Endodermal cell (in vitro differentiated cells): Measurements from ENCODE around the gene PBLD. TPM values are rescaled to one million over a fixed set of nuclear protein-coding genes. Genes with fewer than 3 reads are reported as not detected.
"Not testable (repeated sequence)": the region's sequence is repeated elsewhere in the genome, so short reads cannot be mapped to it uniquely, and the experiment has no call there.

Source experiments
- DNase-seq: peaks from one replicate; pipeline ENCODE4 v3.0.0-alpha.2; 2017
- H3K27ac ChIP-seq: 2 replicates; pipeline ENCODE4 v1.5.1; 2013; ENCODE audit warnings: mild to moderate bottlenecking, low read depth, low read length, moderate library complexity
- H3K27me3 ChIP-seq: 2 replicates; pipeline ENCODE4 v1.6.1; 2013; ENCODE audit warnings: mild to moderate bottlenecking, low read length, moderate library complexity; ENCODE audit not compliant: insufficient read depth, control insufficient read depth, poor library complexity, severe bottlenecking
- H3K36me3 ChIP-seq: 2 replicates; pipeline ENCODE4 v1.7.0; 2013; ENCODE audit warnings: mild to moderate bottlenecking, low read length, moderate library complexity; ENCODE audit not compliant: control insufficient read depth, insufficient read depth
- H3K4me1 ChIP-seq: one replicate; pipeline ENCODE4 v1.7.0; 2013; ENCODE audit warnings: low read length; ENCODE audit not compliant: control insufficient read depth, insufficient read depth
- H3K4me3 ChIP-seq: 2 replicates; pipeline ENCODE4 v1.5.1; 2013; ENCODE audit warnings: mild to moderate bottlenecking, low read length, moderate library complexity
- H3K9ac ChIP-seq: 2 replicates; pipeline ENCODE4 v1.6.1; 2013; ENCODE audit warnings: mild to moderate bottlenecking, low read length, moderate library complexity; ENCODE audit not compliant: poor library complexity, severe bottlenecking; ENCODE audit errors: extremely low read depth
- H3K9me3 ChIP-seq: 2 replicates; pipeline ENCODE4 v1.6.1; 2013; ENCODE audit warnings: mild to moderate bottlenecking, low read length, moderate library complexity; ENCODE audit not compliant: control insufficient read depth
- H3K27ac Mint-ChIP-seq: 2 replicates; pipeline ENCODE4 v1.8.0; 2020; ENCODE audit warnings: mixed read lengths
- H3K27me3 Mint-ChIP-seq: 2 replicates; pipeline ENCODE4 v1.8.0; 2021; ENCODE audit warnings: mild to moderate bottlenecking, mixed read lengths; ENCODE audit not compliant: insufficient read depth
- H3K36me3 Mint-ChIP-seq: 2 replicates; pipeline ENCODE4 v1.8.0; 2020; ENCODE audit warnings: low read depth, mixed read lengths
- H3K4me1 Mint-ChIP-seq: 2 replicates; pipeline ENCODE4 v1.8.0; 2020; ENCODE audit warnings: mixed read lengths
- H3K4me3 Mint-ChIP-seq: 2 replicates; pipeline ENCODE4 v1.8.0; 2020; ENCODE audit warnings: mild to moderate bottlenecking, moderate library complexity, mixed read lengths
- H3K9me3 Mint-ChIP-seq: 2 replicates; pipeline ENCODE4 v1.8.0; 2020; ENCODE audit warnings: mild to moderate bottlenecking, mixed read lengths
- CTCF ChIP-seq: fragments of 200-600 bp; sonication (generic); conservative IDR thresholded peaks from 2 replicates; pipeline ENCODE4 v1.5.0; 2021; ENCODE audit warnings: antibody characterized with exemption, mild to moderate bottlenecking
- WGBS, 2 experiments: methylation state at CpG; one replicate each; pipeline versions ENCODE4 v1.1.5 to v1.1.7; 2013; ENCODE audit warnings: missing lambda C conversion rate in 2 of 2, mixed read lengths in 1 of 2; ENCODE audit not compliant: insufficient coverage in 1 of 2, insufficient read length in 1 of 2; 5-methylcytosine and 5-hydroxymethylcytosine counted together
- total RNA-seq, 2 donors: library from RNA; stranded (reverse); fragmentation: NEBNext Ultra II Directional in 1 of 2; extraction: Animal tissue kit (Norgen Biotek cat#: 25700) in 1 of 2; gene quantifications; 2 replicates in 1 of 2; 3 replicates in 1 of 2; pipeline ENCODE4 v1.2.1, GENCODE V29; 2021

Gene PBLD
- total RNA-seq, 2 donors from 2014 or later, result 5.0 to 5.3 TPM

- H3K27me3 ChIP-seq, result no peaks in the 10 kb centered on the region
- Mint-ChIP-seq H3K4me1 (no peaks in the 10 kb centered on the region), H3K27ac (no peak overlapping the region)
Measured at GRCh38 chr10:68315582-68315981, 17.1 kb downstream of the PBLD start.

GRCh38 chr10:68314930-68315329 lies 17.8 kb downstream of the PBLD start:
- H3K9me3 ChIP-seq, result peaks cover 20% of the 10 kb centered on the region
- H3K36me3 ChIP-seq, H3K4me1 ChIP-seq, H3K36me3 Mint-ChIP-seq, H3K27ac Mint-ChIP-seq, H3K27ac ChIP-seq, H3K4me3 ChIP-seq, H3K27me3 Mint-ChIP-seq, H3K9ac ChIP-seq, H3K27me3 ChIP-seq, DNase-seq, H3K4me3 Mint-ChIP-seq, H3K4me1 Mint-ChIP-seq: not testable (repeated sequence)
- peaks cover 21% of the 10 kb centered on the region for H3K9me3 Mint-ChIP-seq
- whole genome bisulfite sequencing, 2 experiments, result 80 to 94% methylated on average over 1 to 6 of the region's 6 CpGs

More at GRCh38 chr10:68315582-68315981, 17.1 kb downstream of the PBLD start:
- Histone ChIP-seq H3K9ac (no peak overlapping the region), H3K4me1 (no peaks in the 10 kb centered on the region), H3K27ac (no peak overlapping the region), H3K36me3 (no peaks in the 10 kb centered on the region), H3K9me3 (peaks cover 20% of the 10 kb centered on the region), H3K4me3 (no peak overlapping the region)
- H3K4me3 Mint-ChIP-seq, result no peak overlapping the region
- DNase-seq, result no peak
- H3K27me3 Mint-ChIP-seq, result no peaks in the 10 kb centered on the region
- WGBS, 2 experiments, result 100% methylated on average over 1 of the region's 1 CpG; no CpG with 5 or more reads in 1 of the 2 experiments
- TF ChIP-seq CTCF, result no peak
- H3K36me3 Mint-ChIP-seq, result peaks cover 2% of the 10 kb centered on the region
- H3K9me3 Mint-ChIP-seq, result peaks cover 21% of the 10 kb centered on the region

GRCh38 chr10:68310531-68310930 lies 22.2 kb downstream of the PBLD start:
- Histone ChIP-seq H3K9me3 (peaks cover 4% of the 10 kb centered on the region), H3K4me3 (no peak overlapping the region), H3K27me3 (no peaks in the 10 kb centered on the region), H3K4me1 (no peaks in the 10 kb centered on the region), H3K27ac (no peak overlapping the region), H3K9ac (no peak overlapping the region), H3K36me3 (no peaks in the 10 kb centered on the region)
- Mint-ChIP-seq H3K9me3 (no peaks in the 10 kb centered on the region), H3K36me3 (no peaks in the 10 kb centered on the region), H3K27me3 (no peaks in the 10 kb centered on the region), H3K4me3 (no peak overlapping the region), H3K27ac (no peak overlapping the region), H3K4me1 (no peaks in the 10 kb centered on the region)
- TF ChIP-seq CTCF, result no peak
- no peak for DNase-seq

GRCh38 chr10:68305854-68306253 lies 26.9 kb downstream of the PBLD start:
- 4% methylated on average over 1 of the region's 1 CpG; no CpG with 5 or more reads in 1 of the 2 experiments for WGBS, 2 experiments
- Mint-ChIP-seq H3K36me3 (no peaks in the 10 kb centered on the region), H3K27ac (no peak overlapping the region), H3K4me3 (no peak overlapping the region), H3K4me1 (no peaks in the 10 kb centered on the region), H3K27me3 (no peaks in the 10 kb centered on the region), H3K9me3 (no peaks in the 10 kb centered on the region)
- no peaks in the 10 kb centered on the region for H3K36me3 ChIP-seq
- no peaks in the 10 kb centered on the region for H3K9me3 ChIP-seq
- DNase-seq, result no peak
- no peak for TF ChIP-seq CTCF
- H3K4me3 ChIP-seq, result no peak overlapping the region
- H3K27ac ChIP-seq, result no peak overlapping the region
- H3K4me1 ChIP-seq, result no peaks in the 10 kb centered on the region
- H3K27me3 ChIP-seq, result no peaks in the 10 kb centered on the region
- H3K9ac ChIP-seq, result no peak overlapping the region
